Vagina (tissue), 2 donors: Measurements from ENCODE around the gene A2M. TPM values are rescaled to one million over a fixed set of nuclear protein-coding genes. Genes with fewer than 3 reads are reported as not detected.

Experiments
- DNase-seq, 2 donors: peaks; one replicate each; pipeline ENCODE4 v3.0.0-alpha.2; 2017; ENCODE audit errors: extremely low spot score in 2 of 2
- H3K27ac ChIP-seq: fragments of 200-600 bp; sonication (generic); one replicate; pipeline ENCODE4 v1.5.1; 2019
- H3K27me3 ChIP-seq: fragments of 200-600 bp; sonication (generic); one replicate; pipeline ENCODE4 v1.5.1; 2019
- H3K36me3 ChIP-seq, 2 donors: fragments of 200-600 bp; sonication (generic); one replicate each; pipeline ENCODE4 v1.5.1; 2017 to 2019
- H3K4me1 ChIP-seq: fragments of 200-600 bp; sonication (generic); one replicate; pipeline ENCODE4 v1.5.1; 2019
- H3K4me3 ChIP-seq, 2 donors: fragments of 200-600 bp; sonication (generic); 1 replicate in 1 of 2; 2 replicates in 1 of 2; pipeline ENCODE4 v1.5.1; 2016 to 2019
- H3K9me3 ChIP-seq: fragments of 200-600 bp; sonication (generic); one replicate; pipeline ENCODE4 v1.5.1; 2019
- CTCF ChIP-seq, 3 experiments: fragments of 450-650 bp in 2 of 3; fragments of 200-600 bp in 1 of 3; sonication (generic) in 1 of 3; IDR thresholded peaks; one replicate each; pipeline ENCODE4 v1.5.1; 2017 to 2019; ENCODE audit warnings: antibody characterized with exemption in 3 of 3, mild to moderate bottlenecking in 2 of 3, moderate library complexity in 2 of 3
- POLR2A ChIP-seq, 2 donors: fragments of 450-650 bp; IDR thresholded peaks; one replicate each; pipeline ENCODE4 v1.6.1; 2017; ENCODE audit warnings: antibody characterized with exemption in 2 of 2, mild to moderate bottlenecking in 2 of 2, moderate library complexity in 2 of 2
- POLR2AphosphoS5 ChIP-seq, 2 donors: sonication (generic); formaldehyde crosslinking; IDR thresholded peaks; one replicate each; pipeline ENCODE4 v1.9.0; 2017; ENCODE audit warnings: antibody characterized with exemption in 2 of 2, mild to moderate bottlenecking in 2 of 2, low read depth in 1 of 2; ENCODE audit not compliant: insufficient read depth in 1 of 2
- intact Hi-C: fragments of 100-400 bp; cut with DNase I; formaldehyde crosslinking; loops from one replicate; pipeline ENCODE4 v1.15.1; 2023
- total RNA-seq: library from RNA; depleted of rRNA; stranded (reverse); fragments of >200 nt; gene quantifications from one replicate; pipeline ENCODE4 v1.2.3, GENCODE V29; 2016

Gene A2M
- total RNA-seq, 1 donor from 2014 or later, result 274 TPM

GRCh38 chr12:9099552-9100190 lies 16.0 kb downstream of the A2M start:
- Histone ChIP-seq H3K27me3 (no peaks in the 10 kb centered on the region), H3K36me3 (peaks cover 0 to 17% of the 10 kb centered on the region in 2 donors), H3K4me1 (no peaks in the 10 kb centered on the region), H3K27ac (no peak overlapping the region), H3K4me3 (no peak overlapping the region), H3K9me3 (no peaks in the 10 kb centered on the region)
- intact Hi-C loops, result no loop called here
- TF ChIP-seq CTCF (IDR thresholded peaks at IDR 0.05) (no peak), POLR2A (IDR thresholded peaks at IDR 0.05) (no peak), POLR2AphosphoS5 (IDR thresholded peaks at IDR 0.05; ENCODE audit: insufficient read depth in 1 of 2, low read depth in 1 of 2) (no peak)
- DNase-seq, result no peak

GRCh38 chr12:9098463-9099026 lies 17.2 kb downstream of the A2M start:
- Histone ChIP-seq H3K4me3 (no peak overlapping the region), H3K27ac (no peak overlapping the region), H3K36me3 (peaks cover 0 to 17% of the 10 kb centered on the region in 2 donors), H3K9me3 (no peaks in the 10 kb centered on the region), H3K4me1 (no peaks in the 10 kb centered on the region), H3K27me3 (no peaks in the 10 kb centered on the region)
- intact Hi-C loops, result no loop called here
- TF ChIP-seq CTCF (IDR thresholded peaks at IDR 0.05) (no peak), POLR2AphosphoS5 (IDR thresholded peaks at IDR 0.05; ENCODE audit: insufficient read depth in 1 of 2, low read depth in 1 of 2) (no peak), POLR2A (IDR thresholded peaks at IDR 0.05) (no peak)
- no peak for DNase-seq

GRCh38 chr12:9098115-9098452 lies 17.6 kb downstream of the A2M start:
- Histone ChIP-seq H3K36me3 (peaks cover 0 to 17% of the 10 kb centered on the region in 2 donors), H3K27ac (no peak overlapping the region), H3K27me3 (no peaks in the 10 kb centered on the region), H3K4me1 (no peaks in the 10 kb centered on the region), H3K4me3 (no peak overlapping the region), H3K9me3 (no peaks in the 10 kb centered on the region)
- DNase-seq, result no peak
- TF ChIP-seq POLR2A (IDR thresholded peaks at IDR 0.05) (no peak), CTCF (IDR thresholded peaks at IDR 0.05) (no peak), POLR2AphosphoS5 (IDR thresholded peaks at IDR 0.05; ENCODE audit: insufficient read depth in 1 of 2, low read depth in 1 of 2) (no peak)
- intact Hi-C loops, result no loop called here

GRCh38 chr12:9096563-9097176 lies 19.0 kb downstream of the A2M start:
- Histone ChIP-seq H3K4me3 (no peak overlapping the region), H3K4me1 (no peaks in the 10 kb centered on the region), H3K27ac (no peak overlapping the region), H3K27me3 (no peaks in the 10 kb centered on the region), H3K36me3 (peaks cover 0 to 20% of the 10 kb centered on the region in 2 donors), H3K9me3 (no peaks in the 10 kb centered on the region)
- TF ChIP-seq CTCF (IDR thresholded peaks at IDR 0.05) (no peak), POLR2AphosphoS5 (IDR thresholded peaks at IDR 0.05; ENCODE audit: insufficient read depth in 1 of 2, low read depth in 1 of 2) (no peak), POLR2A (IDR thresholded peaks at IDR 0.05) (no peak)
- no peak for DNase-seq
- intact Hi-C loops, result no loop called here

GRCh38 chr12:9095322-9095721 lies 20.4 kb downstream of the A2M start:
- no peak overlapping the region for H3K27ac ChIP-seq
- intact Hi-C loops, result no loop called here
- TF ChIP-seq POLR2A (IDR thresholded peaks at IDR 0.05) (no peak), CTCF (IDR thresholded peaks at IDR 0.05) (no peak), POLR2AphosphoS5 (IDR thresholded peaks at IDR 0.05; ENCODE audit: insufficient read depth in 1 of 2, low read depth in 1 of 2) (no peak)
- no peaks in the 10 kb centered on the region for H3K27me3 ChIP-seq
- no peak overlapping the region for H3K4me3 ChIP-seq
- H3K36me3 ChIP-seq, result peaks cover 0 to 17% of the 10 kb centered on the region in 2 donors
- no peaks in the 10 kb centered on the region for H3K4me1 ChIP-seq
- H3K9me3 ChIP-seq, result no peaks in the 10 kb centered on the region
- DNase-seq, result no peak
